ENCODE measurements around the gene SLC16A7.

- TF ChIP-seq CTCF (IDR thresholded peaks at IDR 0.05) = no peak
- TF ChIP-seq POLR2A (IDR thresholded peaks at IDR 0.05) = no peak
These were observed 237.6 kb downstream of the SLC16A7 start for GRCh38 chr12:59833408-59833807.

All from upper lobe of left lung (tissue), 4 donors.